HG03280 (cell line): Measurements from ENCODE around the gene COX6B2.
"Not testable (repeated sequence)": the region's sequence is repeated elsewhere in the genome, so short reads cannot be mapped to it uniquely, and the experiment has no call there.

Source experiments
- ATAC-seq: cut with Tn5 transposase; IDR thresholded peaks from one replicate; pipeline ENCODE4 v1.9.1; 2021; ENCODE audit warnings: mild to moderate bottlenecking, moderate library complexity; ENCODE audit not compliant: unreplicated experiment

COX6B2 gene

GRCh38 chr19:55354698-55355212 lies at the start of gene COX6B2:
Gene COX6B2, minus strand, starts transcription at chr19:55354719. Its CDS starts 198 bp downstream, at chr19:55354521.
- no peak for ATAC-seq

DNA sequence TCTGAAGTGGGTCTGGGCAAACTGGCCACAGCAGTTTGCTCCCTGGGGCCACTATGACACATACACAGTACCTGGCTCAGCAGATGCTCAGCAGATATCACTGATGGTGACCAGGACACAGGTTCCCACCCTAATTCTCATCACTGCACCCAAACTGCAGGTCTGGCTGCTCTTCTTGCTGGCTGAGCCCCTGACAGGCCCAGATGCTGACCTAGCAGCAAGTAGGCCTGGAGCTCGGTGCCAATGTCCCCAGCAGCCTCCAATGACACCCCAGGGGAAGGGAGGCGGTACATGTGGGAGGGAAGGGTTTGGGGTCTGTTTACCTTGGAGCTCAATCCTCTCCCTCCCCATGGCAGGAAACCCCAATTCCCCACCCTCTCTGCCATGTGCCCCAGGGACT lies 48.0 kb upstream of the COX6B2 start:
- no peak for ATAC-seq

DNA sequence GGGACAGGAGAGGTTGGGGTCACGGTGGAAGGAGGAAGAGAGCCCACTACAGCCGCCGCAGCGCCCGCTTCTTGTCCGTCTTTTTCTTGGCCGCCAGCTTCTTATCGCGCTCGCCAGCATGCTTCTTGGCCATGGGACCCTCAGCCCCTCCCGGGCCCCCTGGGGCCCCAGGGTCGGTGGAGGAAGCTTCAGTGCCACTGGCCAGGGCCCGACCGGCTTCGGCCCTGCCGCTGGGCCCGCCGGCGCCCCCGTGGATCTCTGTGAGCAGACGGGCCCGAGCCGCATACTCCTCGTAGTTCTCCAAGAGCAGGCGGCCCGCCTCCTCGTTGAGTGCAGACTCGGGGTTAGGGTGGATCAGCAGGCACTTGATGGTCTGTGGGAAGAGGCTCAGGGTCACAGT lies 46.9 kb upstream of the COX6B2 start:
- ATAC-seq: not testable (repeated sequence)

GRCh38 chr19:55400281-55401087 lies 46.0 kb upstream of the COX6B2 start:
- ATAC-seq: no peak

- ATAC-seq: no peak
Observed at GRCh38 chr19:55398200-55398925, 43.8 kb upstream of the COX6B2 start.

DNA sequence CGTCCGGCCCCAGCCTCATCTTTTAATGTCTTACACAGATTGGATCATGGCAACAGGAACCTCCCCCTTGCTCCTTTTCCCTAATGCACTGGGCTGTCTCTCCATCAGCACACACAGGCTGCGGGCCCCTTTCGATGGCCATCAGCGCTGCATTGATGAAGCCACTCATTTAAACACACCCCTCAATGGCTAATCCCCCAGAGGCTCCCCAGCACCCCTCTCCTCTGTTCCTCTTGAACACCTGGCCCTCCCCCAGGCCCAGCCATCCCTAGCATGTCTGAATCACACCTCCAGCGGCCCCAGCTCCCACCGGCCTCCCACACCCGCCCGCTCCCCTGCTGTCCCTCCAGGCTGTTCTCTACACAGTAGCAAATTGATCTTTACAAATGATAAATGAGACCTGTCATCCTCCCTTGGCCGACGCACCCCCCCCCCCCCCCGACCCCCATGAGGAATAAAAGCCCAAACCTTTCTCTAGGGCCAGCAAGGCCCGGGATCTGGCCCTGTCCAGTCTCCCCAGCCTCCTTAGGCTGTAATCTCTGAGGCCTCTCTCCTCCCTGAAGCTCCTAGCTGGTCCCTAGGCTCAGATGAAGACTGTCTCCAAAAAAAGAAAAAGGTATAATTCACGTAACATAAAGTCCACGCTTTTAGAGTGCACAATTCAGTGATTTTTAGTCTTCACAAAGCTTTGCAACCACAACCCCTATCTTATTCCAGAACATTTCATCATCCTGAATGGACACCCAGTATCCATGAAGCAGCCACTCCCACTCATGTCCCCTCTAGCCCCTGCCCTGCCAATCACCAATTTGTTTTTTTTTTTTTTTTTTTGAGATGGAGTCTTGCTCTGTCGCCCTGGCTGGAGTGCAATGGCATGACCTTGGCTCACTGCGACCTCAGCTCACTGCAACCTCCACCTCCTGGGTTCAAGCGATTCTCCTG lies 38.6 kb upstream of the COX6B2 start:
- ATAC-seq: no peak

DNA sequence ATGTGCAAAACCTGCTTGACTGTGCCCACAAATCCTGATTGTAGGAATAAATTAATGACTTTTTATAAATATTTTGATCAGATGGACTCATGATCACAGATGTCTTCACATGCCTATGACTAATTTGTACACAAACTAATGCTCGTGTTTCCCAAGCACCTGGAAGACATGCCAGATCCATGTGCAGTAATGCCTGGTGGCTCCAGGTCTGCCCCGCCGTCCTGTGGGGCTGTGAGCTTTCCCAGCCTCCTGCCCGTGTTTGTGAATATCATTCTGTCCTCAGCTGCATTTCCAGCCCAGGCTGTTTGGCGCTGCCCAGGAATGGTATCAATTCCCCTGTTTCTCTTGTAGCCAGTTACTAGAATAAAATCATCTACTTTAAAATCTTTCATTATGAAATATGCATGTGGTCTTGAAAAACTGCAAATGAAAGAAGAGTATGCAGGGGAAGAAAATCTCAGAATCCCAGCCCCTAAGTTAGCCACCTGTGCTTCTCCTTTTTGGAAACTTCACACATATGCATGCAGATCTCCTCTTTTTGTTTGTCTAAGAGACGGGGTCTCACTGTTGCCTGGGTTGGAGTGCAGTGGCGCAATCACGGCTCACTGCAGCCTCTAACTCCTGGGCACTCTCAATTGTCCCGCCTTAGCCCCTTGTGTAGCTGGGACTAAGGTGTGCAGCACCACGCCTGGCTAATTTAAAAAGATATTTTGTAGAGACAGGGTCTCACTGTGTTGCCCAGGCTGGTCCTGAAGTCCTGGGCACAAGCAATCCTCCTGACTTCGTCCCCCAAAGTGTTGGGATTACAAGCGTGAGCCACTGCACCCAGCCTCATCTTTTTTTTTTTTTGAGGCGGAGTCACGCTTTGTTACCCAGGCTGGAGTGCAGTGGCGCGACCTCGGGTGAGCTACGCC lies 37.4 kb upstream of the COX6B2 start:
- ATAC-seq: no peak

- no peak for ATAC-seq
Observed at GRCh38 chr19:55391191-55391670, 36.7 kb upstream of the COX6B2 start.

- no peak for ATAC-seq
Observed at GRCh38 chr19:55390461-55390880, 36.0 kb upstream of the COX6B2 start.

GRCh38 chr19:55389386-55390317 lies 35.1 kb upstream of the COX6B2 start:
- ATAC-seq: no peak

- ATAC-seq: no peak
Observed at GRCh38 chr19:55387736-55388497, 33.4 kb upstream of the COX6B2 start.

- no peak for ATAC-seq
Observed at GRCh38 chr19:55386493-55386971, 32.0 kb upstream of the COX6B2 start.

DNA sequence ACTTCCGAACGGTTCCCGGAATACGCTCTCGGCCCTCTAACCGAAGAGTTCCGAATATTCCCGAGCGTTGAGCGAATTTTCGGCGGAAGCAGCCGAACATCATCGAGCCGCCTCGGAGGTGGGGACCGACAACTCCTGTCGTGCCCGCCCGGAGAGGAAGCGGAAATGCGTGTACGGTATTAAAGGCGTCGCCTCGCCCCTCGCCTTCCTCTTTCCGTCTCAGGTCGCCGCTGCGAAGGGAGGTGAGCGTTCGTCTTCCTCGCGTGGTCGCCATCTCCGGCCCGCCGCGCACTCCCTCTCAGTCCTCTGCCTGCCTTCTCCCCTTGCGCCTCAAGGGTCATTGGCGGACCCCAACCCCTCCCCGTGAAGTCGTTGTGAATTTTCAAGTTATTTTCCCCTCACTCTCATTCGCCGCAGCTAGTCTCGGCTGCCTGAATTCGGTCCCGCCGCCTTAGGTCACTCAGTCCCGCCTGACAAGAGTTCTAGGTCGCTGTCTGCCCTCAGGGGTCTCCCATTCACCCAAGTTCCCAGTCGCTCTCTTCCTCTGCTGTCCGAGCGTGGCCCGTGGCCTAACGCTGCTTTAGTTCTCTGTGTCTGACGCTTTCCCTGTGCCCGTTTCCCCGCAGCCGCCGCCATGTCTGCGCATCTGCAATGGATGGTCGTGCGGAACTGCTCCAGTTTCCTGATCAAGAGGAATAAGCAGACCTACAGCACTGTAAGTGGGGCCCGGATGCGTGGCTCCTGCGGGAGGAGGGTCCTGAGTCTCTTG lies 31.4 kb upstream of the COX6B2 start, which contains the start of gene RPL28:
Gene RPL28 (plus strand): TSS at position 209 of the 769 bp plus-strand sequence. CDS start 426 bp downstream, at position 635.
- ATAC-seq: peak; percentile 67

GRCh38 chr19:55384920-55385723 lies 30.6 kb upstream of the COX6B2 start:
- peak; percentile 53 for ATAC-seq

DNA sequence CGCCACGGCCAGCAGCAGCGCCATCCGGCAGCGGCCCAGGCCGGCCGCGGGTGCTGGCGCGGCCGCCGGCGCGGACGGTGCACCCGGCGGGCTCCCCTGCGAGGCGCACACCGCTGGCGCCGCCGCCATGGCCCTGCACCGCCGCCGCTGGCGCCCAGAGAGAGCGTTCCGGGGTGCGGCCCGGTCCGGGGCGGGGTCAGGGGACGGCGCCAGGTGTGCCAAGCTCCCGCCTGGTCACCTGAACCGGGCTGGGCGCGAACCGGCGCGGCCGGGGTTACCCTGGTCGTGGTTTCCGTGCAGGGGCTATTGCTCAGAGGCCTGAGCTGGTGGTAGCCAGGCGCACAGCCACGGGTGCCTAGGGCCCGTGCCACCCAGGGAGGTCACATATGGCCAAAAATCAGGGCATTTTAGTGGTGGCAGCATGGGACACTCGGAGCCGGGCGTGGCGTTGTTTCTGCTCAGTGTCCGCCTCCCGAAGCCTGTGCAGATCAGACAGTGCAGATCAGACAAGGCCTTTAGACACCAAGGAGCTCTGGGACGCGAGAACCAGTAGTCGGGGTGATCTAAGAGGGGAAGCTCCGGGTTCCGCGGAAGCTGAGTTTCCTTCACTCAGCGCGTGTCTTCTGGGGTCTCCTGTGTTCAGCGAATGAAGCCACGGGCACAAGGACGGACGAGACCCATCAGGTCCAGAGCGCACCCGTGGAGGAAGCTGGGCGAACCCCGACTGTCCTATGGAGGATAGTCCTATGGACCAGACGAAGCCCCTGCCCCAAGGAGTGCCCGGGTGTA lies 29.8 kb upstream of the COX6B2 start, which contains the start of gene TMEM238:
Gene TMEM238 (minus strand): TSS at position 162 of the 789 bp plus-strand sequence. CDS start 33 bp downstream, at position 129.
- peak; percentile 25 for ATAC-seq
